ENCODE results near the gene SLC2A4RG.

Gene SLC2A4RG

GRCh38 chr20:63708301-63709148 is 31.1 kb upstream of the SLC2A4RG start:
- H3K27ac ChIP-seq, result peak overlapping the region; percentile 83
- H3K27me3 ChIP-seq (replicated peaks), result no peaks in the 10 kb centered on the region
- peak overlapping the region; percentile 80 for H3K4me3 ChIP-seq (ENCODE audit: low read depth, low read length)
- in situ Hi-C loops (cut with HindIII; ENCODE audit: low pct_ligation_motif_present, low sequenced_read_pairs), result no loop called here
- no peak for TF ChIP-seq CTCF (IDR thresholded peaks at IDR 0.05; ENCODE audit: low read depth, low read length, missing control alignments)
- no peak for DNase-seq
- peaks cover 50% of the 10 kb centered on the region for H3K36me3 ChIP-seq (replicated peaks)

DNA sequence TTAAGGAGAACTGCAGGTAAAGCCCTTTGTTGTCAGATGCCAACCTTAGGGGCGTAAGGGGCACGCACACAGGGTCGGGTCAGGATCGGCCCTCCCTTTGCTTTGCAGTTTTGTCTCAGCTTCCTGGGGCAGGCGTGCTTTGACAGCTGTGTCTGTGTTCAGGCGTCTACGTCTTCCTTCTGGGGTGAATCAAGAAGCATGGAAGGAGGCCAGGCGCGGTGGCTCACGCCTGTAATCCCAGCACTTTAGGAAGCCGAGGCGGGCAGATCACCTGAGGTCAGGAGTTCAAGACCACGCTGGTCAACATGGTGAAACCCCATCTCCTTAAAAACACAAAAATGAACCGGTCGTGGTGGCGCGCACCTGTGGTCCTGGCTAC is 30.4 kb upstream of the SLC2A4RG start:
- peaks cover 53% of the 10 kb centered on the region for H3K36me3 ChIP-seq (replicated peaks)

GRCh38 chr20:63711085-63711645 is 28.4 kb upstream of the SLC2A4RG start:
- Histone ChIP-seq H3K27me3 (replicated peaks) (no peaks in the 10 kb centered on the region), H3K36me3 (replicated peaks) (peaks cover 41% of the 10 kb centered on the region), H3K27ac (no peak overlapping the region), H3K4me3 (ENCODE audit: low read depth, low read length) (no peak overlapping the region)
- TF ChIP-seq CTCF (IDR thresholded peaks at IDR 0.05; ENCODE audit: low read depth, low read length, missing control alignments), result no peak
- in situ Hi-C loops (cut with HindIII; ENCODE audit: low pct_ligation_motif_present, low sequenced_read_pairs), result no loop called here
- DNase-seq, result no peak

More for the DNA sequence above, 30.4 kb upstream of the SLC2A4RG start:
- in situ Hi-C loops (cut with HindIII; ENCODE audit: low pct_ligation_motif_present, low sequenced_read_pairs), result no loop called here
- DNase-seq, result no peak
- TF ChIP-seq CTCF (IDR thresholded peaks at IDR 0.05; ENCODE audit: low read depth, low read length, missing control alignments), result no peak
- H3K4me3 ChIP-seq (ENCODE audit: low read depth, low read length), result peak overlapping the region; percentile 80
- no peak overlapping the region for H3K27ac ChIP-seq
- H3K27me3 ChIP-seq (replicated peaks), result no peaks in the 10 kb centered on the region

DNA sequence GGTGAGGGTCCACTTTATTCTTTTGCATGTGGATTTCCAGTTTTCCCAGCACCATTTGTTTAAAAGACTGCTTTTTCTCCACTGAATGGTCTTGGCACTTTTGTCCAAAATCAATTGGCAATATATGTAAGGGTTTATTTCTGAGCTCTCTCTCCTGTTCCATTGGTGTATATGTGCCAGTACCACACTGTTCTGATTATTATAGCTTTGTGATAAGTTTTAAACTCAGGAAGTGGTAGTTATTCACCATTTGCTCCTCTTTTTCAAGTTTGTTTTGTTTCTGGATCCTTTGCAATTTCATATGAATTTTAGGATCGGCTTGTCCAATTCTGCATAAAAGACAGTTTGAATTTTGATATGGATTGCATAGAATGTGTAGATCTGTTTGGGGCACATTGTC is 27.4 kb upstream of the SLC2A4RG start:
- no peak for DNase-seq
- Histone ChIP-seq H3K4me3 (ENCODE audit: low read depth, low read length) (no peak overlapping the region), H3K36me3 (replicated peaks) (peaks cover 39% of the 10 kb centered on the region), H3K27me3 (replicated peaks) (no peaks in the 10 kb centered on the region), H3K27ac (no peak overlapping the region)
- no peak for TF ChIP-seq CTCF (IDR thresholded peaks at IDR 0.05; ENCODE audit: low read depth, low read length, missing control alignments)
- in situ Hi-C loops (cut with HindIII; ENCODE audit: low pct_ligation_motif_present, low sequenced_read_pairs), result no loop called here

DNA sequence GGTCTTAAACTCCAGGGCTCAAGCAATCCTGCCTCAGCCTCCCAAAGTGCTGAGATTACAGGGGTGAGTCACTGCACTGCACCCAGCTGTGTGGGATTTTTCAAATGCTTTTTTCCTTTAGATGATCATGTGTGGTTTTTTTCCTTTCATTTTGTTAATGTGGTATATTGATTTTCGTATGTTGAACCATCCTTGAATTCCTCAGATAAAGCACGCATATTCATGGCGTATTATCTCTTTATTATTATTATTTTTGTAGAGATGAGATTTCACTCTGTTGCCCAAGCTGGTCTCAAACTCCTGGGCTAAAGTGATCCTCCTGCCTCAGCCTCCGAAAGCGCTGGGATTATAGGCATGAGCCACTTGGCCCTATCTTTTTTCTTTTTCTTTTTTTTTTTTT is 24.7 kb upstream of the SLC2A4RG start:
- no peak for DNase-seq
- Histone ChIP-seq H3K27me3 (replicated peaks) (no peaks in the 10 kb centered on the region), H3K27ac (no peak overlapping the region), H3K4me3 (ENCODE audit: low read depth, low read length) (no peak overlapping the region), H3K36me3 (replicated peaks) (peaks cover 40% of the 10 kb centered on the region)
- in situ Hi-C loops (cut with HindIII; ENCODE audit: low pct_ligation_motif_present, low sequenced_read_pairs), result no loop called here
- no peak for TF ChIP-seq CTCF (IDR thresholded peaks at IDR 0.05; ENCODE audit: low read depth, low read length, missing control alignments)
